ENCODE results near the gene GNG12. TPM values are rescaled to one million over a fixed set of nuclear protein-coding genes. Genes with fewer than 3 reads are reported as not detected.

GNG12 gene
- total RNA-seq, 1 experiment from 2014 or later = 14.3 TPM

DNA sequence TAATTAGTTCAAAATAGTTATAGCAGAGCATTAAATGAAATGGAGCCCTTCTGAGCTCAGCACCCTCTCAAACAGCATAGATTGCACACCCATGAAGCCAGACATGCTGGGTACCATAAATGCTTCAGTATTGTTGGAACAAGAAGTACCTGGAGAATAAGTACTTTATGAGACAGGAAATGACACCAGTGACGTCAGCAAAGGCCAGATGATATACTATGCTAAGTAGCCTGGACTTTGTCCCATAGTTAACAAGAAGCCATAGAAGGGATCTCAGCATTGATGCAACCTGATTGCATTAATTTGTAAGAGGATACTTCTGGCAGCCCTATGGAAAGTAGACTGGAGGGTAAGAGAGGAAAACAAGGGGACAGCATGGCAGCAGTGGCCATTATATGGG lies 164.6 kb downstream of the GNG12 start:
- H2BK20ac ChIP-seq (ENCODE audit: low read depth, low read length, poor library complexity, severe bottlenecking) = no peak overlapping the region
- no peaks in the 10 kb centered on the region for H3K4me1 ChIP-seq (ENCODE audit: insufficient read depth, low read length)
- no peaks in the 10 kb centered on the region for H3K23me2 ChIP-seq (ENCODE audit: insufficient read length, low read depth, low read length, poor library complexity, severe bottlenecking)
- no peak overlapping the region for H3K14ac ChIP-seq (ENCODE audit: insufficient read depth, low read length)
- no peaks in the 10 kb centered on the region for H3K79me1 ChIP-seq (ENCODE audit: insufficient read depth, low read depth, low read length, poor library complexity, severe bottlenecking)
- no peak overlapping the region for H3K27ac ChIP-seq (ENCODE audit: insufficient read length, low read depth, low read length)
- TF ChIP-seq, protein P1, sequence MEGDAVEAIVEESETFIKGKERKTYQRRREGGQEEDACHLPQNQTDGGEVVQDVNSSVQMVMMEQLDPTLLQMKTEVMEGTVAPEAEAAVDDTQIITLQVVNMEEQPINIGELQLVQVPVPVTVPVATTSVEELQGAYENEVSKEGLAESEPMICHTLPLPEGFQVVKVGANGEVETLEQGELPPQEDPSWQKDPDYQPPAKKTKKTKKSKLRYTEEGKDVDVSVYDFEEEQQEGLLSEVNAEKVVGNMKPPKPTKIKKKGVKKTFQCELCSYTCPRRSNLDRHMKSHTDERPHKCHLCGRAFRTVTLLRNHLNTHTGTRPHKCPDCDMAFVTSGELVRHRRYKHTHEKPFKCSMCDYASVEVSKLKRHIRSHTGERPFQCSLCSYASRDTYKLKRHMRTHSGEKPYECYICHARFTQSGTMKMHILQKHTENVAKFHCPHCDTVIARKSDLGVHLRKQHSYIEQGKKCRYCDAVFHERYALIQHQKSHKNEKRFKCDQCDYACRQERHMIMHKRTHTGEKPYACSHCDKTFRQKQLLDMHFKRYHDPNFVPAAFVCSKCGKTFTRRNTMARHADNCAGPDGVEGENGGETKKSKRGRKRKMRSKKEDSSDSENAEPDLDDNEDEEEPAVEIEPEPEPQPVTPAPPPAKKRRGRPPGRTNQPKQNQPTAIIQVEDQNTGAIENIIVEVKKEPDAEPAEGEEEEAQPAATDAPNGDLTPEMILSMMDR (conservative IDR thresholded peaks at IDR 0.05) = no peak
- H2BK12ac ChIP-seq (ENCODE audit: insufficient read length, low read depth, low read length) = no peak overlapping the region
- no peak overlapping the region for H4K8ac ChIP-seq (replicated peaks; ENCODE audit: insufficient read length, low read depth, low read length)
- H3K56ac ChIP-seq (ENCODE audit: insufficient read length, low read depth, low read length) = no peak overlapping the region
- H3K4me2 ChIP-seq (ENCODE audit: insufficient read depth, insufficient read length, low read length) = no peak overlapping the region
- no peak overlapping the region for H2BK120ac ChIP-seq (ENCODE audit: low read depth, low read length, poor library complexity, severe bottlenecking)
- no peak overlapping the region for H3K23ac ChIP-seq (ENCODE audit: insufficient read length, low read depth, low read length)
- H3K9me3 ChIP-seq (ENCODE audit: control insufficient read depth, low read depth, low read length) = no peaks in the 10 kb centered on the region
- no peak overlapping the region for H2AFZ ChIP-seq (ENCODE audit: low read length)
- H3K27me3 ChIP-seq (ENCODE audit: insufficient read depth, low read length) = no peaks in the 10 kb centered on the region
- H2BK5ac ChIP-seq (ENCODE audit: insufficient read length, low read length) = no peak overlapping the region
- Mint-ChIP-seq H3K27ac (no peak overlapping the region), H3K4me3 (no peak overlapping the region), H3K27me3 (ENCODE audit: low read depth) (peaks cover 15% of the 10 kb centered on the region), H3K36me3 (ENCODE audit: insufficient read depth in 1 of 3, low read depth in 3 of 3) (no peaks in the 10 kb centered on the region), H3K9me3 (no peaks in the 10 kb centered on the region), H3K4me1 (no peaks in the 10 kb centered on the region)
- H3K18ac ChIP-seq (ENCODE audit: insufficient read length, low read depth, low read length) = no peak overlapping the region
- H3K9ac ChIP-seq (ENCODE audit: extremely low read depth, insufficient read length, low read length) = no peak overlapping the region
- DNase-seq = no peak
- no peak overlapping the region for H4K91ac ChIP-seq (ENCODE audit: insufficient read length, low read depth, low read length)
- H2AK5ac ChIP-seq (ENCODE audit: insufficient read length, low read length) = no peak overlapping the region
- H3K79me2 ChIP-seq (ENCODE audit: insufficient read depth, low read length) = no peaks in the 10 kb centered on the region
- no peak overlapping the region for H2BK15ac ChIP-seq (ENCODE audit: low read depth, low read length)
- no peak overlapping the region for H3T11ph ChIP-seq (ENCODE audit: low read length)
- no peaks in the 10 kb centered on the region for H4K20me1 ChIP-seq (ENCODE audit: control insufficient read depth, insufficient read depth, insufficient read length)
- H4K5ac ChIP-seq (ENCODE audit: insufficient read length, low read depth, low read length) = no peak overlapping the region
- no CpG with 5 or more reads among the region's 1 CpG for WGBS (ENCODE audit: extremely low coverage, insufficient read length, low lambda C conversion rate)
- no peak overlapping the region for H3K4ac ChIP-seq (ENCODE audit: low read depth, low read length)

Measured in H9 (cell line).